Stimulated activated naive CD4-positive, alpha-beta T cell (primary cell): ENCODE results near the gene SAA2.
"Not testable (repeated sequence)": the region's sequence is repeated elsewhere in the genome, so short reads cannot be mapped to it uniquely, and the experiment has no call there.

Source experiments
- DNase-seq, 6 experiments: peaks; one replicate each; lab custom pipeline; 2025; lab: John Stamatoyannopoulos, UW

The SAA2 gene

DNA sequence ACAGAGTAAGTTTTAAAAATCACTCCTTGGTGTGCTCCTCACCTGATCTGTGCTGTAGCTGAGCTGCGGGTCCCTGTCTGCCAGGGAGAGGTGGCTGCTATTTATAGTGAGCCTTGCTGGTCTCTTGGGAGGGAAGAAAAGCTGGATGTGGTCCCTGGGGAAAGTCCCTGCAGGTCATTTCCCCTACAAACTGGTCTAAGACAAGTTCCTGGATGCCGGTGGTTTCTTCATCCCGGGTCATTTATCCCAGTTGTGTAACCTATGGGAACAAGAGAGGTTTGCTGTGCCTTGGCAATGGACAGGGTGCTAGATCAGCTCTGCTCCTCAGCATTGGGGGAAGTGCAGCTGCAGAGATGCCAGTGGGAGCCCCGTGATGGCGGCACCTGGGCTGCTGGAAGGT lies at the start of gene SAA2:
TSS of gene SAA2 (minus strand) at position 108 of the 400 bp plus-strand sequence. CDS start 657 bp downstream, outside the sequence.
- no peak for DNase-seq

- no peak for DNase-seq
Observed at GRCh38 chr11:18295316-18295715, 46.8 kb upstream of the SAA2 start.

DNA sequence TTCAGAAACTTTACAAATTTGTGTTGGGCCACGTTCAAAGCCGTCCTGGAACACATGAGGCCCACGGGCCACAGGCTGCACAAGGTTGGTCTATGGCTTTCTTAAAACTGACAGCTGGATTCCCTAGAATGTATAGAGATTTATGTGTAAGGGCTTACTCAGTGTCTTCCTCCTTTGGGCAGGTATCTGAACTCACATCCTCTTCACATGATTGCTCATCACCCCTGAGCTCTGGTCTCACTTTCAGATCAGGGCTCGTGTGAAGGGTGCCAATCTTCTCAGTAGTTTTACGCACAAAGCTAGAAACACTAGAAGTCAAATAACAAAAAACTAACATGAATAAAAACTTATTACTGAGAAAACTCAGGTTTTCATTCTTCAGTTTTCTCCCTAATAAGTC lies 46.4 kb upstream of the SAA2 start:
- no peak for DNase-seq

- DNase-seq: no peak
Observed at GRCh38 chr11:18288911-18289310, 40.4 kb upstream of the SAA2 start.

- DNase-seq: no peak
Observed at GRCh38 chr11:18285841-18286240, 37.4 kb upstream of the SAA2 start.

- DNase-seq: no peak
Observed at GRCh38 chr11:18282626-18283025, 34.2 kb upstream of the SAA2 start.

DNA sequence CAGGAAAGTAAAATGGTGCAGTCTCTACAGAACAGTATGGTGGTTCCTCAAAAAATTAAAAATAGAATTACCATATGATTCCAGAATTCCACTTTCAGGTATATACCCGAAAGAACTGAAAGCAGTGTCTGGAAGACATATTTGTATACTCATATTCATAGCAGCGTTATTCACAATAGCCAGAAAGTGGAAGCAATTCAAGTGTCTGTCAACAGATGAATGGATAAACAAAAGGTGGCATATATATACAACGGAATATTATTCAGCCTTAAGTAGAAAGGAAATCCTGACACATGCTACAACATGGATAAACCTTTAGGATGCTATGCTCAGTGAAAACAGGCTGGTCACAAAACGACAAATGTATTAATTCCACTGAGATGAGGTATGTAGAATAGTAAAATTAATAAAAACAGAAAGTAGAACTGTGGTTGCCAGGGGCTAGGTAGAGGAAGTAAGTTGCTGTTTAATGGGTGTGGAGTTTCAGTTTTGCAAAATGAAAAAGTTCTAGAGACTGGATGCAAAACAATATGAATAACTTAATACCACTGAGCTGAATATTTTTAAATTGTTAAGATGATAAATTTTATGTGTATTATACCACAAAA lies 32.1 kb upstream of the SAA2 start:
- DNase-seq: no peak

- no peak for DNase-seq
Observed at GRCh38 chr11:18277565-18278271, 29.2 kb upstream of the SAA2 start.

GRCh38 chr11:18271206-18271605 lies 22.7 kb upstream of the SAA2 start:
- no peak for DNase-seq

DNA sequence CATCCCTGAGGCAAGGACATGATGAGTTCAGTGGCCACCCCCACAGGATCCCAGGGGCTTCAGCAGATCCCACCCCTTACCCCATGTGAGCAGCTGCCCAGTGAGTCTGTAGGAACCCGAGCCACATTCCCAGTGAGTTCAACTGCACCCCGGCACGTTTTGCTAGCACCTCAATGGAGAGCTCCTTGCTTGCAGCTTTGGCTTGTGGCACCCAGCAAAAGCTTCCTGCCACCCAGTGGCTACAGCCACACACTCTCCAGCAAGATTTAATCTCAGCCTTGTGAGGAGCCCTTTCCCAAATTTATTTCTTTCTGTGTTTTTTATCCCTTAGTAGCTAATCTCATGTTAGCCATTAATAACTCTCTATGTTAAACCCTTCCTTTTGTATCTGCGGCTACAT lies 21.6 kb upstream of the SAA2 start:
- no peak for DNase-seq

DNA sequence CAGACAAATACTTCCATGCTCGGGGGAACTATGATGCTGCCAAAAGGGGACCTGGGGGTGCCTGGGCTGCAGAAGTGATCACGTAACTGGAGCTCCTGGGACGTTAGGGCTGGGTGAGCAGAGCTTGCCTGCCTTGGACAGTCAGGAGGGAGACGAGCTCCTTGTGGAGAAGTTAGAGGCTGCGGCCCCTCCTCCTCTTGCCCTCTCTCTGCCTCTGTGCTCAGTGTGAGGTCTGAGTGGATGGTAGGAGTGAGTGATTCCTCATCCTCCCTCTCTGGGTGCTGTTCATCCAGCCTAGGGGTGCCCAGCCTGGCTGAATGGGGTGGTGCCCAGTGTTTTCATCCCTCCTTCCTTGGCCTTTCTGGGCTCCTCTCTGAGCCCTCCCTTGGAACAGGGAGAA lies 20.8 kb upstream of the SAA2 start:
- not testable (repeated sequence) for DNase-seq

GRCh38 chr11:18267335-18268133 lies 19.1 kb upstream of the SAA2 start:
- DNase-seq: not testable (repeated sequence)

DNA sequence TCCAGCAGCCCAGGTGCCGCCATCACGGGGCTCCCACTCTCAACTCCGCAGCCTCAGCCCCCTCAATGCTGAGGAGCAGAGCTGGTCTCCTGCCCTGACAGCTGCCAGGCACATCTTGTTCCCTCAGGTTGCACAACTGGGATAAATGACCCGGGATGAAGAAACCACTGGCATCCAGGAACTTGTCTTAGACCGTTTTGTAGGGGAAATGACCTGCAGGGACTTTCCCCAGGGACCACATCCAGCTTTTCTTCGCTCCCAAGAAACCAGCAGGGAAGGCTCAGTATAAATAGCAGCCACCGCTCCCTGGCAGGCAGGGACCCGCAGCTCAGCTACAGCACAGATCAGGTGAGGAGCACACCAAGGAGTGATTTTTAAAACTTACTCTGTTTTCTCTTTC lies 17.5 kb upstream of the SAA2 start, which contains the start of gene SAA1:
TSS of gene SAA1 (plus strand) at position 316 of the 400 bp plus-strand sequence. CDS start 624 bp downstream, outside the sequence.
- no peak for DNase-seq

GRCh38 chr11:18264677-18265555 lies 16.4 kb upstream of the SAA2 start:
- DNase-seq: no peak

- no peak for DNase-seq
Observed at GRCh38 chr11:18264035-18264434, 15.6 kb upstream of the SAA2 start.

DNA sequence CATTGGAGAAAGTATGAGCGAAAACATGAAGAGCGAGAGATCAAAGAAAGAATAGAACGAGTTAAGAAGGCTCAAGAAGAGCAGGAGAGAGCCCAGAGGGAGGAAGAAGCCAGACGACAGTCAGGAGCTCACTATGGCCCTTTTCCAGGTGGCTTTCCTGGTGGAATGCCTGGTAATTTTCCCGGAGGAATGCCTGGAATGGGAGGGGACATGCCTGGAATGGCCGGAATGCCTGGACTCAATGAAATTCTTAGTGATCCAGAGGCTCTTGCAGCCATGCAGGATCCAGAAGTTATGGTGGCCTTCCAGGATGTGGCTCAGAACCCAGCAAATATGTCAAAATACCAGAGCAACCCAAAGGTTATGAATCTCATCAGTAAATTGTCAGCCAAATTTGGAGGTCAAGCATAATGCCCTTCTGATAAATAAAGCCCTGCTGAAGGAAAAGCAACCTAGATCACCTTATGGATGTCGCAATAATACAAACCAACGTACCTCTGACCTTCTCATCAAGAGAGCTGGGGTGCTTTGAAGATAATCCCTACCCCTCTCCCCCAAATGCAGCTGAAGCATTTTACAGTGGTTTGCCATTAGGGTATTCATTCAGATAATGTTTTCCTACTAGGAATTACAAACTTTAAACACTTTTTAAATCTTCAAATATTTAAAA lies 14.3 kb upstream of the SAA2 start:
- DNase-seq: not testable (repeated sequence)

DNA sequence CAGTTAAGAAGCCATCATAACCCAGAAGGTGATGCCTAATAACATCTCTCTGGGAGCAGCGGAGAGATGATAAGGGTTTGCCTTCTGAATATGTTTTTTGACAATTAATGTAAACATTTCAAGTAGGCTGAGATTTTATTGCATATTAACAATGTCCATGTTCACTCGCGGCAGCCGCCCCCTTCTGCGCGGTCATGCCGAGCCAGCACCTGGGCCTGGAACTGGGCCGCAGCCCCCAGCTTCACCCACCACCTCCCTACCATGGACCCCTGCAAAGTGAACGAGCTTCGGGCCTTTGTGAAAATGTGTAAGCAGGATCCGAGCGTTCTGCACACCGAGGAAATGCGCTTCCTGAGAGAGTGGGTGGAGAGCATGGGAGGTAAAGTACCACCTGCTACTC lies 13.3 kb upstream of the SAA2 start:
- DNase-seq: no peak

- DNase-seq: no peak
Observed at GRCh38 chr11:18259259-18259658, 10.8 kb upstream of the SAA2 start.

GRCh38 chr11:18254781-18255361 lies 6.4 kb upstream of the SAA2 start:
- DNase-seq: no peak

GRCh38 chr11:18253778-18254338 lies 5.4 kb upstream of the SAA2 start:
- no peak for DNase-seq

- no peak for DNase-seq
Observed at GRCh38 chr11:18253233-18253632, 4.8 kb upstream of the SAA2 start.
